Activated CD4-positive, alpha-beta T cell treated with anti-CD3 and anti-CD28 coated beads, Interleukin-2, amount 10 ng/mL, durations not matched to agents 24 days and 14 days (primary cell): ENCODE results near the gene LMOD2. TPM values are rescaled to one million over a fixed set of nuclear protein-coding genes. Genes with fewer than 3 reads are reported as not detected.
"Not testable (repeated sequence)": the region's sequence is repeated elsewhere in the genome, so short reads cannot be mapped to it uniquely, and the experiment has no call there.

ENCODE experiments used
- DNase-seq: peaks from one replicate; pipeline ENCODE4 v3.0.0; 2022
- H3K27ac Mint-ChIP-seq: one replicate; pipeline ENCODE4 v1.8.0; 2022; ENCODE audit warnings: mild to moderate bottlenecking, mixed read lengths
- H3K27me3 Mint-ChIP-seq: one replicate; pipeline ENCODE4 v1.8.0; 2022; ENCODE audit warnings: mixed read lengths
- H3K36me3 Mint-ChIP-seq: one replicate; pipeline ENCODE4 v1.8.0; 2022; ENCODE audit warnings: low read depth, mild to moderate bottlenecking, mixed read lengths
- H3K4me1 Mint-ChIP-seq: one replicate; pipeline ENCODE4 v1.8.0; 2021; ENCODE audit warnings: mixed read lengths
- H3K4me3 Mint-ChIP-seq: one replicate; pipeline ENCODE4 v1.8.0; 2022; ENCODE audit warnings: mild to moderate bottlenecking, moderate library complexity, mixed read lengths
- H3K9me3 Mint-ChIP-seq: one replicate; pipeline ENCODE4 v1.8.0; 2021; ENCODE audit warnings: mixed read lengths
- intact Hi-C: fragments of 100-400 bp; cut with micrococcal nuclease; formaldehyde crosslinking; loops from one replicate; pipeline ENCODE4 v1.15.1; 2023
- total RNA-seq: library from RNA; stranded (reverse); gene quantifications from 2 replicates; pipeline ENCODE4 v1.2.3, GENCODE V29; 2022

Gene LMOD2
- total RNA-seq, 1 donor from 2014 or later, result not detected

DNA sequence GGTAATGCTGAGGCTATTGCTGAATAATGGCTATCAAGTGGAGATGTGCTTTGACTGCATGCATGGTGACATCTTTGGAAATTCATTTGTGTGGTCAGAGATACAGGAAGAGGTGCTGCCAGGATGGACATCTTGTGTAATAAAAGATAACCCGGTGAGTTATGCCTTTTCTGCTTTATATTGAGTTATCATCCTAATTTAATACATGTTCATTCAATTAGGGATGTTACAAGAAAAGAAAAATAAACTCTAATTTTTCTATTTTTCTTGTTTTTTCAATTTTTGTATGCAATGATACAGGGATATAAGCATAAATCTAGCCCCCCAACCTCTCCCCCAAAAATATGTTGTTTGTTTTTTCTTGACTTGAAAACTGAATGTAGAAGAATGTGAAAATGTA is 26.4 kb upstream of the LMOD2 start:
- intact Hi-C loops, result loop anchor here (5.0 kb wide), 1 partner anchor 243 kb away; no protein-coding TSS in a partner anchor
- no peak for DNase-seq
- H3K4me1 Mint-ChIP-seq, result no peaks in the 10 kb centered on the region
- peaks cover 5% of the 10 kb centered on the region for H3K27me3 Mint-ChIP-seq
- no peak overlapping the region for H3K27ac Mint-ChIP-seq
- H3K4me3 Mint-ChIP-seq, result no peak overlapping the region
- no peaks in the 10 kb centered on the region for H3K36me3 Mint-ChIP-seq
- no peaks in the 10 kb centered on the region for H3K9me3 Mint-ChIP-seq

DNA sequence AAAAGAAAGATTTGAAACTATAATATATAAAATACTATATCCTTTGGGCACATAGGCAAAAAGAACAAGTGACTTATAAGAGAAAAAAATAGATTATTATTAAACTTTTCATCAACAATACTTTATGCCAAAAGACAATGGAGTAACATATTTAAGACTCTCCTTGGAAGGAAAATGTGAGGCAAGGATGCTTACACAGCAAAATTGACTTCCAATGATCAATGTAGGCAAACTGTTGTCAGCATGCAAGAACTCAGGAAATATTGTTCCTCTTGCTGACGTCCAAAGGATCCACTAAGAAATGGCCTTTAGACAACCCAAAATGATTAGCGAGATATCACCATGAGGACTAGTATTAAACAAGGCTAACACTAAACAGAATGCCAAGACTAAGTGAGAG is 22.9 kb upstream of the LMOD2 start:
- no peaks in the 10 kb centered on the region for H3K9me3 Mint-ChIP-seq
- no peak for DNase-seq
- intact Hi-C loops, result no loop called here
- H3K36me3 Mint-ChIP-seq, result no peaks in the 10 kb centered on the region
- no peak overlapping the region for H3K27ac Mint-ChIP-seq
- no peaks in the 10 kb centered on the region for H3K4me1 Mint-ChIP-seq
- H3K27me3 Mint-ChIP-seq, result peaks cover 18% of the 10 kb centered on the region
- H3K4me3 Mint-ChIP-seq, result no peak overlapping the region

DNA sequence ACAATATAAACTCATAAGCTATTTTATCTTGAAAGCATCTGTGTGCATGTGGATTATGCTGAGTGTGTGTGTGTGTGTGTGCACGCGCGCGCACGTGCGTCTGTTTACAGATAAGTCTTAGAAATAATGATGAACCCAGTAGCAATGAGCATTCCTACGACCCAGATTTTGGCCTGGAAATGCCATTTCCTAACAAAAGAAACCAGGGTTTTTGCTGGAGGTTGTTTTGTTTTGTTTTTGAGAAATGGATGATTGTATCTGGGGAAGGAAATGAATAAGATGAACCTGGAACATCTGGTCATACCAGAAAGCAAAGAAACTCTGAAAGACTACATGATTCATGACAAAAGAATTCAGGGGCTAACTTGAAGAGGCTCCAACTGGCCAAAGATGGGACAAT is 22.1 kb upstream of the LMOD2 start:
- H3K4me1 Mint-ChIP-seq, result no peaks in the 10 kb centered on the region
- H3K27me3 Mint-ChIP-seq, result peaks cover 22% of the 10 kb centered on the region
- no peaks in the 10 kb centered on the region for H3K36me3 Mint-ChIP-seq
- intact Hi-C loops, result no loop called here
- H3K4me3 Mint-ChIP-seq, result no peak overlapping the region
- no peak for DNase-seq
- no peak overlapping the region for H3K27ac Mint-ChIP-seq
- no peaks in the 10 kb centered on the region for H3K9me3 Mint-ChIP-seq

DNA sequence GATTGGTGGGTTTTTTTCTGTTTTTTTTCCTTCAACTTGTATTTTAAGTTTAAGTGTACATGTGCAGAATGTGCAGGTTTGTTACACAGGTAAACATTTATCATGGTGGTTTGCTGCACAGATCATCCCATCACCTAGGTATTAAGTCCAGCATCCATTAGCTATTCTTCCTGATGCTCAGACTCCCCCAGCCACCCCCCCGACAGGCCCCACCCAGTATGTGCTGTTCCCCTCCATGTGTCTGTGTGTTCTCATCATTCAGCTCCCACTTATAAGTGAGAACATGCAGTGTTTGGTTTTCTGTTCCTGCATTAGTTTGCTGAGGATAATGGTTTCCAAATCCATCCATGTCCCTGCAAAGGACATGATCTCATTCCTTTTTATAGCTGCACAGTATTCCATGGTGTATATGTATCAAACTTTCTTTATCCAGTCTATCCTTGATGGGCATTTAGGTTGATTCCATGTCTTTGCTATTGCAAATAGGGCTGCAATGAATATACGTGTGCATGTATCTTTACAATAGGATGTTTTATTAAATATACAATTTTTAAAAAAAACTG is 21.6 kb upstream of the LMOD2 start:
- H3K4me3 Mint-ChIP-seq, intact Hi-C loops, DNase-seq, H3K4me1 Mint-ChIP-seq, H3K27ac Mint-ChIP-seq, H3K9me3 Mint-ChIP-seq, H3K36me3 Mint-ChIP-seq: not testable (repeated sequence)
- peaks cover 24% of the 10 kb centered on the region for H3K27me3 Mint-ChIP-seq

DNA sequence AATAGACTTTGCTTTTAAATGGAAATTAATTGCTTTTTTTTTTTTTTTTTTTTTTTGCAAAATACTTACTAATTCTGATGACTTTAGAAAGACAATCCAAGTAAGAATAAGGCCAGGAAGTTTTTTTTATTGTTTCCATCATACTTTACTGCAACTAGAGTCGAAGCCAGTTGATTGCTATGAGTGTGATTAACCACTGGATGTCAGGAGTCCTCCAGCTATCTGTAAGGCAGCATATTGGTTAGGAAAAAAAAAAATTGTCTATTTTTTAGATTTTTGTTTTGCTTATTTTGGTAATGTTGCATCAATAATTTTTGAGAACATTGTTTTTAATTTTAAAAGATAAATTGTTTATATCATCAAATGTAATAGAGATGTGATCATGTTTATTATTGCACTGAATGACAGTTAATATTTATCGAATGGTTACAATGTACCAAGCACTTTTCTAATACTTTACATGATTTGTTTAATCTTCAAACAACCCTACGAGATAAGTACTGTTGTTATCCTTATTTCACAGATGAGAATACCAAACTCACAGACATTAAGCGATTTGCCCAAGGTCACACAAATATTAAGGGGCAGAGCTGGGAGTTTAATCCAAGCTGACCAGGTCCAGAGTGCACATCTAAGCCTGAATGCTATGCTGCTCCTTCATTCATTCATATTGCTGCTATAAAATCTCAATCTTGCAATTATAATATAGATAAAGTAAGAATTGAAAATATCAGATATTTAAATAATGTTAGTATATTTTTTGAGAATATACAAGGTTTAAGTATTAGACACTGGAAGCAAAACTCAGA is 19.9 kb upstream of the LMOD2 start:
- intact Hi-C loops, result no loop called here
- H3K36me3 Mint-ChIP-seq, result no peaks in the 10 kb centered on the region
- H3K9me3 Mint-ChIP-seq, result no peaks in the 10 kb centered on the region
- H3K4me1 Mint-ChIP-seq, result no peaks in the 10 kb centered on the region
- H3K27ac Mint-ChIP-seq, result no peak overlapping the region
- no peak for DNase-seq
- H3K27me3 Mint-ChIP-seq, result peaks cover 23% of the 10 kb centered on the region
- H3K4me3 Mint-ChIP-seq, result no peak overlapping the region

DNA sequence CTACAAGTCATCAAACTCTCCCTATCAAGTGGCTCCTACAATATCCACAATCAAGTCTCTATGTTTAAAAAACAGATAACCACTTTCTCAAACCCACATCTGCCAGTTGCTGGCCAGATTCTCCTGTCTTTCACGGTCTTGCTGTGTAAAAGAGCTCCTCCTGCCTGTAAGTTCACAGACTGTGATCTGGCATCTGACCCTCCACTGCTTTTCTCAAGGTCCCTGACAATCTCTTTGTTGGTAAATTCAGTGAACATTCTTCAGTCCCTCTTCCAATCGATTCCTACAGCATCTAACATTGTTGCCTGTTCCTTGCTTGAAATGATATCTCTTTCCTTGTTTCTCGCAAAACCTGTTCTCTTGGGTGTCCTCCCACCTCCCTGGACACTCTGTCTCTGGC is 18.5 kb upstream of the LMOD2 start:
- Mint-ChIP-seq H3K4me1 (no peaks in the 10 kb centered on the region), H3K27ac (no peak overlapping the region), H3K27me3 (peaks cover 25% of the 10 kb centered on the region), H3K4me3 (no peak overlapping the region), H3K9me3 (no peaks in the 10 kb centered on the region), H3K36me3 (no peaks in the 10 kb centered on the region)
- intact Hi-C loops, result no loop called here
- no peak for DNase-seq

DNA sequence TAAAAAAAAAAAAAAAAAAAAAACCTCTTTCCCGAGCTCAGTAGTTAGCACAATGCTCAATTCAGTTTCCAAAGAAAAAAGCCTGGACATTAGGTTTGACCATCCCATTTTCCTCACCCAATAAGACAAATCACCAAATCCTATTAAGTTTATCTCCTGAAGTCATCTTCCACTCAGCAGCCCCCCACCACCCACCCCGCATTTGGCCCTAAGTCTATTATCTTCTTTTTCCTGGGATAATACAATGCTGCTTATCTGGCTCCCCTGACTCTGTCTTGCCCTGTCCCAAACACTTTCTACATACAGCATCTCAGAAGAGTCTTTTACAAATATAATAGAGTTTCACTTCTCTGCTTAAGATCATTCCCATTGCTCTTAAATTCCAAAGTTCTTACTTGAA is 17.8 kb upstream of the LMOD2 start:
- Mint-ChIP-seq H3K9me3 (no peaks in the 10 kb centered on the region), H3K27me3 (peaks cover 25% of the 10 kb centered on the region), H3K4me3 (no peak overlapping the region), H3K4me1 (no peaks in the 10 kb centered on the region), H3K27ac (no peak overlapping the region), H3K36me3 (no peaks in the 10 kb centered on the region)
- intact Hi-C loops, result no loop called here
- DNase-seq, result no peak

DNA sequence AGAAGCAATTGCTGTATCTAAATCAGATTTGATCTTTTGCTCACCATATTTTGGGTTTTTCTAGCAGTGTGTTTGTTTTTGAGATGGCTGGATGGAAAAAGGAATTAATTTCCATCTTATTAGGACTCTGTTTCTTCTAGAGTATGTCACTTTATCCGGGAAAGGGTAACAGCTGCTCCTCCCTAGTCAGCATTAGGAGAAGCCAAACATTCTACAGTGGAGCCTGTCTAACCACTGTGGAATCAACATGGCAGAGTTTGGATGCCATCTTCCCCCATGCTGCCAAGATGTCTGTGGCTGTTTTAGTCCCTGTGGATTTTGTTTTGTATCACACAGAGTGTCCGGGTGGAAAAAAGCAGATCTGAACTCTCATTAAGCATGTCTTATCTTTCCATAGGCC is 16.0 kb upstream of the LMOD2 start:
- Mint-ChIP-seq H3K27me3 (peaks cover 38% of the 10 kb centered on the region), H3K4me3 (no peak overlapping the region), H3K9me3 (no peaks in the 10 kb centered on the region), H3K27ac (no peak overlapping the region), H3K4me1 (no peaks in the 10 kb centered on the region), H3K36me3 (no peaks in the 10 kb centered on the region)
- DNase-seq, result no peak
- intact Hi-C loops, result no loop called here

DNA sequence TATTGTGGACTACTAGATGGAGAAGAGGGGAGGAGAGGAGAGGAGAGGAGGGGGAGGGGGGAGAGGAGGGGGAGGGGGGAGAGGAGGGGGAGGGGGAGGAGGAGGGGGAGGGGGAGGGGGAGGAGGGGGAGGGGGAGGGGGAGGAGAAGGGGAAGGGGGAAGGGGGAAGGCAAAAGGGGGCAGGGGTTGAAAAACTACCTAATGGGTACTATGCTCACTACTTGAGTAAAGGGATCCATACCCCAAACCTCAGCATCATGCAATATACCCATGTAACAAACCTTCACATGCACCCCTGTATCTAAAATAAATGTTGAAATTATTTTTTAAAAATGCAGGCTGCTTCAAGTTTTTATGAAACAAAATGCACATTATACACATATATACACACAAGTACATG is 15.1 kb upstream of the LMOD2 start:
- Mint-ChIP-seq H3K4me1 (no peaks in the 10 kb centered on the region), H3K36me3 (no peaks in the 10 kb centered on the region), H3K9me3 (no peaks in the 10 kb centered on the region), H3K4me3 (no peak overlapping the region), H3K27me3 (peaks cover 39% of the 10 kb centered on the region), H3K27ac (no peak overlapping the region)
- DNase-seq, result no peak
- intact Hi-C loops, result no loop called here

DNA sequence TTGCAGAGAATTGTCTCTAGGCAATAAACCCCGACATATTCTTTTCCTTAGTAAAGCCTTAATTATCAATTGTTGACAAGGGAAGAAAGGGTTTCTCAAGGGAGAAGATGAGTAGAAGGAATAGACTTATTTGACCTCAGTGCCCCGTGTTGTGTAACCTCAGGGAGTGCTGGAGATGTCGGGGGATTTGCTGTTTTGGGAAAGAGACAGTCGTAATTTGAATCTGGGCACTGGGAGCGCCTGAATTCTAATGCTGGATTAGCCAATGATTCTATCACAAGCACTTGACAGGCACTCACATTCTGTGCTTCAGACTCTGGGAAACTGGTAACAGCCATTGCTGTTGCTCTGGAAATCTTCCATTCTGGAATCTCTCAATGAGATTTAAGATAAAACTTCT is 13.8 kb upstream of the LMOD2 start:
- Mint-ChIP-seq H3K9me3 (no peaks in the 10 kb centered on the region), H3K27ac (no peak overlapping the region), H3K4me3 (no peak overlapping the region), H3K27me3 (peaks cover 40% of the 10 kb centered on the region), H3K4me1 (no peaks in the 10 kb centered on the region), H3K36me3 (no peaks in the 10 kb centered on the region)
- DNase-seq, result no peak
- intact Hi-C loops, result no loop called here

DNA sequence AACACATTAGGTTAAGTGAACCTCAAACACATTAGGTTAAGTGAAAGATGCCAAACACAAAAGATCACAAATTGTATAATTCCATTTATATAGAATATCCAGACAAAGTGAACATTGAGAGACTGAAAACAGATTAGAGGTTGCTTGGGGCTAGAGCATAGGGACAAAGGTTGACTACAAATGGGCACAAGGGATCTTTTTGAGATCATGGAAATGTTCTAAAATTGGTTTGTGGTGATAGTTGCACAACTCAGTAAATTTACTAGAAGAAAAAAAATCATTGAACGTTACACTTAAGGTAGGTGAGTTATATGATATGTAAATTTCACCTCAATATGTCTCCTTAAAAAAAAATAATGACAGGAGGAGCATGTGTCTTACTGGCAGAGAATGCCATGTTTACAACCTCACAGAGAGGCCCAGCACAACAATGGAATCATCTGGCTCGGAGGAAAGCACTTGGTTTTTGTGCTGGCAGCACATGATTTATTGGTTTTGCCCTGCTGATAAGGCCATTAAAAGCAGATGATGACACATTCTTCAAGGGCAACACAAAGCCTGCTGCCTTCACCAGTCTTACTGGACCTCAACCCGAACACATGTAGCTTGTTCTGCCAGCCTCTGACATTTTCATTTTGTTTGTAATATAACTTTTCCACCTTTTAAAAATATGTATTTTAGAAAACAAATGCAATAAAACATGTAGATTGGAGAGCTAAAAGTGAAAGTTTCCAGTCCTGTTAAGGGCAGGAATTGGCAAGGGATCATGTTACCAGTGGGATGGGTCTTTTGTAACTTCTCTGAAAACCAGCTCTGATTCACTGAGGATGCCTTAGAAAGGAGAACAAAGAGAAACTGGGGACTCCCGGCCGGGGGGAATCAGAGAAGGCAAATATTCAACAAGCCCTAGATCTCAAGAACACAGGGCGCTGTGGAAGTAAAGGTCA is 11.9 kb upstream of the LMOD2 start:
- Mint-ChIP-seq H3K27me3 (peaks cover 28% of the 10 kb centered on the region), H3K36me3 (no peaks in the 10 kb centered on the region), H3K4me1 (no peaks in the 10 kb centered on the region), H3K27ac (no peak overlapping the region), H3K9me3 (no peaks in the 10 kb centered on the region), H3K4me3 (no peak overlapping the region)
- intact Hi-C loops, result no loop called here
- DNase-seq, result no peak

DNA sequence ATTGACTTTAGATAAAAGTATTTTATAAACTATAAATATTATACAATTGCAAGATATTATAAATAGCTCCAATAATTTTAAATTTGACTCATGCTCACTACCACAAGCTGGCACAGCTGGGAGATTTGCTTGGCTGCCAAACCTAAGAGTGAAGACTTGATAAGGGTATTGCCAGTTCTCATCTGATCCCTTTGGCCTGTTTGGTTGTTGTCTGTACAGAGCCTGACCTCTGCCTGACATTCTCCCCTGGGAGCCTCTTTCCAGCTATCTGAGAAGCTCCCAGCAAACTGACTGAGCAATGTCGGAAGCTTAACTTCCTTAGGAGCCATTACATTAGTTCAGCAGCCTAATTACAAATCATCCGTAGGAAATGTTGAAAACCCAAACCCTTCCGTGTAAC is 10.2 kb upstream of the LMOD2 start:
- DNase-seq, result no peak
- Mint-ChIP-seq H3K9me3 (no peaks in the 10 kb centered on the region), H3K4me3 (no peak overlapping the region), H3K27me3 (peaks cover 26% of the 10 kb centered on the region), H3K36me3 (no peaks in the 10 kb centered on the region), H3K4me1 (no peaks in the 10 kb centered on the region), H3K27ac (no peak overlapping the region)
- intact Hi-C loops, result no loop called here

DNA sequence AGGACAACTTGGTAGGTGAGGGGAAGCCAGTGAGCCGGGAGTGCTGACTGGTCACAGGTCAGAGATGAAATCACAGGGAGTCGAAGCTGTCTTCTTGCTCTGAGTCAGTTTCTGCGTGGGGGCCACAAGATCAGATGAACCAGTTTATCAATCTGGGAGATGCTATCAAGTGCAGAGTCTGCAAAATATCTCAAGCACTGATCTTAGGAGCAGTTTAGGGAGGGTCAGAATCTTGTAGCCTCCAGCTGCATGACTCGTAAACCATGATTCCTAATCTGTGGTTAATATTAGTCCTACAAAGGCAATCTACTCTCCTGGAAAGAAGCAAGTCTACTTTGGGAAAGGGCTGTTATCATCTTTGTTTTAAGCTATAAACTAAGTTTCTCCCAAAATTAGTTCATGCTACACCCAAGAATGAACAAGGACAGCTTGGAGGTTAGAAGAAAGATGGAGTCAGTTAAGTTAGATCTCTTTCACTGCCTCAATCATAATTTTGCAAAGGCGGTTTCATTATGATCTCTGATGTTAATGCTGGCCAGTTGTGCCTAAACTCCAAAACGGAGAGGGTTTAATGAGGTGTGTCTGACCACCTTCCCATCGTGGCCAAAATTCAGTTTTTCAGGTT is 8.4 kb upstream of the LMOD2 start:
- Mint-ChIP-seq H3K27ac (no peak overlapping the region), H3K4me1 (no peaks in the 10 kb centered on the region), H3K36me3 (no peaks in the 10 kb centered on the region), H3K9me3 (no peaks in the 10 kb centered on the region), H3K4me3 (no peak overlapping the region), H3K27me3 (peaks cover 24% of the 10 kb centered on the region)
- intact Hi-C loops, result no loop called here
- DNase-seq, result no peak

DNA sequence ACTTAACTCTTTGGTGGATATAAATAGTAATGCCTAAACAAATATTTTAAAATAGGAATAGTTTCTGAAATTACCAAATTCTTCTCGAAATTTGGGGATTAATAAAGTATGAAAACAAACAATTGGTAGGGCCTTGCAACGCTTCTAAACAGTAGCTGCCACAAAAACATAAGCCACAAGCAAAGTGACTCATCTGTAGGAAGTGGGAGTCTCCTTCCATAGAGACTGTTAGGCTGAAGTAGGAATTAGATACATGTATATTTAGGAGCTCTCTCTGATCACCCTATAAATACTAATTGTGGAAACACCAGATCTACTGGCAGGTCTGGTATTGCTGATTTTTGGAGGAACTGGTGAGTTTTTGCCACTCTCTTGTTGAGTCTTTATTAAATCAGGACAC is 5.7 kb upstream of the LMOD2 start:
- DNase-seq, result no peak
- Mint-ChIP-seq H3K27ac (no peak overlapping the region), H3K4me3 (no peak overlapping the region), H3K4me1 (no peaks in the 10 kb centered on the region), H3K9me3 (no peaks in the 10 kb centered on the region), H3K36me3 (no peaks in the 10 kb centered on the region), H3K27me3 (peaks cover 9% of the 10 kb centered on the region)
- intact Hi-C loops, result no loop called here
